Right lobe of liver (tissue), 4 donors: ENCODE results near the gene ABCC1.

ENCODE experiments used
- CTCF ChIP-seq, 4 donors: fragments of 200-600 bp in 3 of 4; fragments of 450-650 bp in 1 of 4; IDR thresholded peaks; one replicate each; pipeline versions ENCODE4 v1.5.1 to v1.8.0; 2016 to 2022; ENCODE audit warnings: antibody characterized with exemption in 4 of 4, mild to moderate bottlenecking in 2 of 4
- POLR2A ChIP-seq: fragments of 450-650 bp; IDR thresholded peaks from one replicate; pipeline ENCODE4 v1.6.1; 2017; ENCODE audit warnings: antibody characterized with exemption, mild to moderate bottlenecking
- donor health status: DM: no; HTN: no; CAD: no.
- donor health status: DM: no; HTN: no; CAD: no.
- donor health status: DM: no; HTN: yes; CAD: no.

GRCh38 chr16:16137110-16137509 is 187.7 kb downstream of the ABCC1 start:
- TF ChIP-seq POLR2A (no peak), CTCF (IDR thresholded peaks at IDR 0.05) (no peak)
